ENCODE measurements around the gene CYGB. TPM values are rescaled to one million over a fixed set of nuclear protein-coding genes. Genes with fewer than 3 reads are reported as not detected.

CYGB gene
- total RNA-seq, 5 donors from 2014 or later (not counting 1 experiment from before 2014, with no cell fraction given): 0.20 to 0.76 (median 0.65) TPM

DNA sequence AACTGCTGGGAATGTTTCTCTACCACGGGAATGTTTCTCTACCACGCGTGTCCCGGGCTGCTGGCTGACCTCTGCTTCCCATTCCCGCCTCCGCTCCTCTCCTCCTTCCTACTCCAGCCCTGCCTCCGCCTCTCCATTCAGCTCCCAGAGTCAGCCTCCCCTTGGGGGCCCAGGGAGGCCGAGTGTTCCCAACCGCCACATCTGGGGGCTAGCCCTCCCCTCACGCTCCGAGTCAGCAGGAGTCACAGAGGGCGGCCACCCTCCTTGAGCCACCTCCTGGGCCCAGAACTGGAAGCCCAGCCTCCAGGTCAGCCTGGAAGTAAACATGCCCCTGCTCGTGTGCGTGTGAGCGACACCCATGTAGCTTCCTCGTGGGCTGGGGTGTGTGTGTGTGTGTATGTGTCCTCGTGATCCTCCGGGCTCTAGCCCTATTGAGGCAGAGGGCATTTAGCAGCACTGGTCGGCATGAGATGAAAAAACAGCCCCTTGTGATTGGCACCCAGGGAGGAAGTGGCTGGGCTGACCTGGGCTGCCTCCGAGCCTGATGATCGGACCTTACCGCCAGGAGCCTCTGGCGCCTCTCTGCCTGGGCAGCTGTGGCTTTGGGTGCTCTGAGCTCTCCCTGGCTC, 7.3 kb downstream of the CYGB start:
- no peak overlapping the region for H3K27ac ChIP-seq (ENCODE audit: low read length)
- H3K27me3 ChIP-seq (replicated peaks in 1 of 2; ENCODE audit: control insufficient read depth in 2 of 2, extremely low read depth in 1 of 2, insufficient read depth in 2 of 2, low read length in 1 of 2): peaks cover 0 to 19% of the 10 kb centered on the region in 2 experiments
- POLR2A ChIA-PET: no interaction called here
- Mint-ChIP-seq H3K27ac (peak overlapping the region in 1 of 2 donors; percentile 68), H3K9me3 (no peaks in the 10 kb centered on the region), H3K4me1 (peaks cover 18 to 32% (median 24%) of the 10 kb centered on the region in 3 donors), H3K27me3 (peaks cover 0 to 7% of the 10 kb centered on the region in 2 donors), H3K4me3 (peak overlapping the region in 1 of 3 donors; percentile 56), H3K36me3 (no peaks in the 10 kb centered on the region)
- CTCF ChIA-PET: no interaction called here
- H3K4me1 ChIP-seq (ENCODE audit: control insufficient read depth in 1 of 2, extremely low read depth in 1 of 2, insufficient read depth in 2 of 2, low read length in 2 of 2): peaks cover 7 to 38% of the 10 kb centered on the region in 2 experiments
- H3K9me3 ChIP-seq: no peaks in the 10 kb centered on the region
- WGBS (ENCODE audit: insufficient coverage): 94% methylated on average over 22 of the region's 23 CpGs
- no peak overlapping the region for H3K4me3 ChIP-seq (ENCODE audit: control insufficient read depth in 1 of 2, extremely low read depth in 1 of 2, low read length in 1 of 2)
- H3K36me3 ChIP-seq (ENCODE audit: control insufficient read depth in 2 of 2, extremely low read depth in 1 of 2, insufficient read depth in 1 of 2, low read length in 1 of 2): no peaks in the 10 kb centered on the region
- DNase-seq (no peak), ATAC-seq (replicated peaks in 1 of 4) (no peak)

- ATAC-seq (replicated peaks in 1 of 4) (no peak), DNase-seq (no peak)
- ChIA-PET CTCF (interaction anchor here (0.6 to 0.7 kb wide), 3 partner anchors 144 to 759 kb away, joined by 4 to 5 read pairs (median 4); no protein-coding TSS in a partner anchor), POLR2A (no interaction called here)
- Histone ChIP-seq H3K27me3 (replicated peaks in 1 of 2; ENCODE audit: control insufficient read depth in 2 of 2, extremely low read depth in 1 of 2, insufficient read depth in 2 of 2, low read length in 1 of 2) (peaks cover 0 to 13% of the 10 kb centered on the region in 2 experiments), H3K27ac (ENCODE audit: low read length) (peak overlapping the region; percentile 34), H3K4me1 (ENCODE audit: control insufficient read depth in 1 of 2, extremely low read depth in 1 of 2, insufficient read depth in 2 of 2, low read length in 2 of 2) (peaks cover 7 to 38% of the 10 kb centered on the region in 2 experiments), H3K4me3 (ENCODE audit: control insufficient read depth in 1 of 2, extremely low read depth in 1 of 2, low read length in 1 of 2) (no peak overlapping the region), H3K36me3 (ENCODE audit: control insufficient read depth in 2 of 2, extremely low read depth in 1 of 2, insufficient read depth in 1 of 2, low read length in 1 of 2) (no peaks in the 10 kb centered on the region), H3K9me3 (no peaks in the 10 kb centered on the region)
- peak overlapping the region in 1 of 2 donors; percentile 52 for H3K27ac Mint-ChIP-seq
- H3K36me3 Mint-ChIP-seq: no peaks in the 10 kb centered on the region
- H3K4me3 Mint-ChIP-seq: peak overlapping the region in 1 of 3 donors; percentile 68
- 91% methylated on average over 8 of the region's 20 CpGs for WGBS (ENCODE audit: insufficient coverage)
- H3K4me1 Mint-ChIP-seq: peaks cover 20 to 37% (median 24%) of the 10 kb centered on the region in 3 donors
- H3K9me3 Mint-ChIP-seq: no peaks in the 10 kb centered on the region
- peaks cover 0 to 5% of the 10 kb centered on the region in 2 donors for H3K27me3 Mint-ChIP-seq
Observed at GRCh38 chr17:76529224-76530094, 8.1 kb downstream of the CYGB start.

GRCh38 chr17:76528528-76529223, 8.8 kb downstream of the CYGB start:
- H3K4me3 ChIP-seq (ENCODE audit: control insufficient read depth in 1 of 2, extremely low read depth in 1 of 2, low read length in 1 of 2): peak overlapping the region; percentile 23 to 38
- H3K9me3 Mint-ChIP-seq: no peaks in the 10 kb centered on the region
- peak in 1 of 4 experiments; percentile 26 for ATAC-seq (replicated peaks in 1 of 4)
- WGBS (ENCODE audit: insufficient coverage): 57% methylated on average over 21 of the region's 31 CpGs
- H3K27ac ChIP-seq (ENCODE audit: low read length): peak overlapping the region; percentile 71
- H3K27me3 Mint-ChIP-seq: peaks cover 0 to 5% of the 10 kb centered on the region in 2 donors
- peak in 4 of 35 experiments; percentile 15 to 34 (median 26) for DNase-seq
- peaks cover 0 to 13% of the 10 kb centered on the region in 2 experiments for H3K27me3 ChIP-seq (replicated peaks in 1 of 2; ENCODE audit: control insufficient read depth in 2 of 2, extremely low read depth in 1 of 2, insufficient read depth in 2 of 2, low read length in 1 of 2)
- peak overlapping the region in 2 of 3 donors; percentile 28 to 68 for H3K4me3 Mint-ChIP-seq
- H3K4me1 Mint-ChIP-seq: peaks cover 24 to 39% (median 27%) of the 10 kb centered on the region in 3 donors
- H3K27ac Mint-ChIP-seq: peak overlapping the region; percentile 81 to 84
- H3K9me3 ChIP-seq: no peaks in the 10 kb centered on the region
- H3K4me1 ChIP-seq (ENCODE audit: control insufficient read depth in 1 of 2, extremely low read depth in 1 of 2, insufficient read depth in 2 of 2, low read length in 2 of 2): peaks cover 7 to 38% of the 10 kb centered on the region in 2 experiments
- ChIA-PET POLR2A (interaction anchor here in 1 of 2 donors (0.7 kb wide), 1 partner anchor 90 kb away, joined by 4 read pairs; no protein-coding TSS in a partner anchor), CTCF (interaction anchor here (0.6 to 1.6 kb wide), 6 partner anchors 16 to 760 kb away, joined by 3 to 5 read pairs (median 4); no protein-coding TSS in a partner anchor)
- H3K36me3 Mint-ChIP-seq: no peaks in the 10 kb centered on the region
- H3K36me3 ChIP-seq (ENCODE audit: control insufficient read depth in 2 of 2, extremely low read depth in 1 of 2, insufficient read depth in 1 of 2, low read length in 1 of 2): no peaks in the 10 kb centered on the region

- Histone ChIP-seq H3K9me3 (no peaks in the 10 kb centered on the region), H3K36me3 (ENCODE audit: control insufficient read depth in 2 of 2, extremely low read depth in 1 of 2, insufficient read depth in 1 of 2, low read length in 1 of 2) (no peaks in the 10 kb centered on the region), H3K4me1 (ENCODE audit: control insufficient read depth in 1 of 2, extremely low read depth in 1 of 2, insufficient read depth in 2 of 2, low read length in 2 of 2) (peaks cover 7 to 43% of the 10 kb centered on the region in 2 experiments), H3K27ac (ENCODE audit: low read length) (peak overlapping the region; percentile 71), H3K4me3 (ENCODE audit: control insufficient read depth in 1 of 2, extremely low read depth in 1 of 2, low read length in 1 of 2) (peak overlapping the region; percentile 23 to 38), H3K27me3 (replicated peaks in 1 of 2; ENCODE audit: control insufficient read depth in 2 of 2, extremely low read depth in 1 of 2, insufficient read depth in 2 of 2, low read length in 1 of 2) (peaks cover 0 to 13% of the 10 kb centered on the region in 2 experiments)
- Mint-ChIP-seq H3K4me3 (peak overlapping the region in 2 of 3 donors; percentile 45 to 68), H3K9me3 (no peaks in the 10 kb centered on the region), H3K4me1 (peaks cover 29 to 45% (median 32%) of the 10 kb centered on the region in 3 donors), H3K27ac (peak overlapping the region; percentile 81 to 84), H3K27me3 (peaks cover 0 to 5% of the 10 kb centered on the region in 2 donors), H3K36me3 (no peaks in the 10 kb centered on the region)
- ChIA-PET CTCF (interaction anchor here (0.7 to 1.6 kb wide), 3 partner anchors 16 to 185 kb away, joined by 3 to 5 read pairs (median 3); no protein-coding TSS in a partner anchor), POLR2A (interaction anchor here in 1 of 2 donors (0.7 kb wide), 1 partner anchor 90 kb away, joined by 4 read pairs; no protein-coding TSS in a partner anchor)
- peak in 2 of 35 experiments; percentile 17 to 22 for DNase-seq
- WGBS (ENCODE audit: insufficient coverage): 76% methylated on average over 9 of the region's 15 CpGs
- ATAC-seq (replicated peaks in 1 of 4): peak; percentile 7 to 65 (median 22)
Observed at GRCh38 chr17:76528156-76528527, 9.4 kb downstream of the CYGB start.

GRCh38 chr17:76527430-76528111, 9.9 kb downstream of the CYGB start:
- POLR2A ChIA-PET: no interaction called here
- ATAC-seq (replicated peaks in 1 of 4): peak; percentile 78 to 86 (median 85)
- H3K4me3 Mint-ChIP-seq: peak overlapping the region; percentile 46 to 68 (median 50)
- DNase-seq: peak; percentile 38 to 81 (median 60)
- H3K4me1 ChIP-seq (ENCODE audit: control insufficient read depth in 1 of 2, extremely low read depth in 1 of 2, insufficient read depth in 2 of 2, low read length in 2 of 2): peaks cover 7 to 49% of the 10 kb centered on the region in 2 experiments
- peaks cover 32 to 48% (median 35%) of the 10 kb centered on the region in 3 donors for H3K4me1 Mint-ChIP-seq
- H3K36me3 Mint-ChIP-seq: no peaks in the 10 kb centered on the region
- no peaks in the 10 kb centered on the region for H3K36me3 ChIP-seq (ENCODE audit: control insufficient read depth in 2 of 2, extremely low read depth in 1 of 2, insufficient read depth in 1 of 2, low read length in 1 of 2)
- peaks cover 0 to 18% of the 10 kb centered on the region in 2 experiments for H3K27me3 ChIP-seq (replicated peaks in 1 of 2; ENCODE audit: control insufficient read depth in 2 of 2, extremely low read depth in 1 of 2, insufficient read depth in 2 of 2, low read length in 1 of 2)
- H3K9me3 Mint-ChIP-seq: no peaks in the 10 kb centered on the region
- peak overlapping the region; percentile 73 to 82 for H3K27ac Mint-ChIP-seq
- no peaks in the 10 kb centered on the region for H3K27me3 Mint-ChIP-seq
- 59% methylated on average over 13 of the region's 26 CpGs for WGBS (ENCODE audit: insufficient coverage)
- no peaks in the 10 kb centered on the region for H3K9me3 ChIP-seq
- CTCF ChIA-PET: interaction anchor here (0.9 to 1.6 kb wide), 2 partner anchors 17 to 186 kb away, joined by 3 to 5 read pairs; no protein-coding TSS in a partner anchor
- H3K27ac ChIP-seq (ENCODE audit: low read length): peak overlapping the region; percentile 71
- peak overlapping the region in 1 of 2 donors; percentile 23 for H3K4me3 ChIP-seq (ENCODE audit: control insufficient read depth in 1 of 2, extremely low read depth in 1 of 2, low read length in 1 of 2)
